Activated naive CD4-positive, alpha-beta T cell (primary cell): ENCODE measurements around the gene NOXA1.

ENCODE experiments used
- DNase-seq, 4 experiments: peaks; one replicate each; lab custom pipeline; 2025; lab: John Stamatoyannopoulos, UW

The NOXA1 gene

GRCh38 chr9:137482094-137482781, 59.0 kb downstream of the NOXA1 start:
- no peak for DNase-seq
